Daoy (cell line): Measurements from ENCODE around the gene KCNJ18. TPM values are rescaled to one million over a fixed set of nuclear protein-coding genes. Genes with fewer than 3 reads are reported as not detected.
"Not testable (repeated sequence)": the region's sequence is repeated elsewhere in the genome, so short reads cannot be mapped to it uniquely, and the experiment has no call there.

ENCODE experiments used
- DNase-seq: peaks from one replicate; pipeline ENCODE4 v3.0.0-alpha.2; 2015; ENCODE audit warnings: low read depth
- total RNA-seq: library from RNA; depleted of rRNA; stranded (reverse); fragments of >200 nt; shearing (Covaris generic); gene quantifications from 2 replicates; pipeline ENCODE4 v1.2.3, GENCODE V29; 2014

KCNJ18 gene
- total RNA-seq, 1 experiment from 2014 or later, result not detected

- not testable (repeated sequence) for DNase-seq
These were observed 7.9 kb upstream of the KCNJ18 start for GRCh38 chr17:21684384-21684783.

- DNase-seq, result not testable (repeated sequence)
These were observed 7.1 kb upstream of the KCNJ18 start for GRCh38 chr17:21685061-21685795.

DNA sequence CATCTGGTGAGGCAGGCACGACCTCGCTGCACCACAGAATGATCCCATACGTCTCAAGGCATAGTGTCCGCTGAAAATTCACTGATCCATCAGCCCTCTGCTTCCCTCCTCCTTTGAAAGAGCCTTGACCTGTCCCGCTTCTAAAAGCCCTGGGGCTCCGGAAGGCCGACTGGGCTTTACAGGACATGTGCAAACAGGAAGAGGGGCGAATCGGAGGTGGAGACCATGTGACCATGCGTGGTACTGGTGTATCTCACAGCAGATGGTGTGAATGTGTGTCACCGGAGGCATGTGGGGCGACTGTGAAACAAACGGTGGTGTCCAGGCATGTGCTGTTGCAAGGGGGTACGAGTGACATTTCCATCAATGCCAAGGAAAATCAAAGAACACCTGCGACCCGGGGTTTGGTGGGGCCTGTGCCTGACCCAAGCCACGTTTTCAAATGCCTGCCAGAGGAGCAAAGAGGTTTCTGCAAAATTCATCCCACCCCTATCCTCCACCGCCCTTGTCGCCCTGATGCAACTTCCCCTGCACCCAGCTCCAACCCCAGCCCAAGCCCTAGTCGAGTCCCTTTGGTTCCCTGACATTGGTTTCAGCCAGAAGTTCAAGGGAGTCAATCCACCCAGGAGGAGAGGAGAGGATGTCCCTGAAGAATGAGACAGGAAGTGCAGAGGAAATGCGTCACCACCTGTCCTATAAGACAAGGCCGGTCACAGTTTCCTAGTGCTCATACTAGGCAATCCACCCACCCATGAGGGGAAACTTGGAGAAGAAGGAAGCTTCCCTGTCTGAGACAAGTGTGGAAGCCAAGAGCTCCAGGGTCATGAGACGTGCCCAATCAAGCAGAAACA, 5.9 kb upstream of the KCNJ18 start:
- DNase-seq, result no peak

DNA sequence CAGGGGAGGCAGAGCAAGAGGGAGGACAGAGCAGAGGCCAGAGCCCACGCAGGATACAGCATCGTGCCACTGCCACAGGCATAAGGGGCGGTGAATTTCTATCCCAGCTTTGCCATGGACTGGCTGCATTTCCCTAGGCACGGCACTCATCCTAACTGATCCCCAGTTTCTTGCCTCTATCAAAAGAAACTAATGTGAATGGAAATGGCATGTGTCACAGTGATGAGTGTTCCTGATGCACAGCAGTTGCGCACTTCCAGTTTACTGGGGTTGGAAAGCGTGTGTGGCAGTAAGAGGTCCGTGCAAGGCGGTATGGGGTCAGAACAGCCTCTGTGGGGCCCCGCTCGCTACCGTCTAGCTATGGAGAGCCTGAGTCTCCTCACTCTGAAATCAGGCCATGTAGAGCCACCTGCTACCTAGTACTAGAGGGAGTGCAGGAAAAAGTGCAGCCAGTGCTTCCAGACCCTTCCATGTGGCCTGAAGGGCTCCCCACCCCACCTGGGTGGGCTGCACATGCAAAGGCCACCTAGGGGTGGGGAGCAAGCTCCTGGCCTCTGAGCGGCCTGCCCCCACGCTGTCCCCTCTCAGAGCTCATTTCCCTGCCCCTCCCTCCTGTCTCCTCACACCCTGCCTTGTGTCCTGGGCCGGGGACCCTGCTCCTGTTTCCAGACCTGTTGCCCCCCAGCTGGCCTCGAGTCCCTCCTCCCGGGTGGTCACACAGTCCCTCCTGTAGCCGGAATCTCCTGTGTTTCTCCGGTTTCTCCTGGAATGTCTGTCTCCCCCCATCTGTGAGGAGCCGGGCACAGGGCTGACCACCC, 5.0 kb upstream of the KCNJ18 start:
- no peak for DNase-seq

GRCh38 chr17:21688293-21688949, 3.9 kb upstream of the KCNJ18 start:
- DNase-seq, result no peak

- peak; percentile 93 for DNase-seq
These were observed 2.7 kb upstream of the KCNJ18 start for GRCh38 chr17:21689604-21690003.

DNA sequence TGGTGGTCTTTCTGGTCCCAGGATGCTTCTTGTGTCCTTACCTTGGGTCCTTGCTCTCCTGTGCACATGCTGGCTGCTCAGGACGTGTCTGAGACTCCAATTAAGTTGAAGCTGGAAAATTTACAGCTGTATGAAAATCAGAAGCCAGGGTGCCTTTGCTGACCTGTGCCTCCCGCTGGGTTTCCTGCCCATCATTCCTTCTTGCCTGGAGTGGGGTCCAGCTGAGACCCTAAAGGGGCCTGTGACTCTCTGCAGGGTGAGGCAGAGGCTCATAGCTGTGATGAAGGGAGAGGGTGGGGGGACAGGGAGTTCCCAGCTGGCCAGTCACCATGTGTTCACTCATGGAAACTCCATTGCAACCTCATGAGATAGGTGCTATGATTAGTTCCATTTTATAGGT, 1.5 kb upstream of the KCNJ18 start:
- DNase-seq, result not testable (repeated sequence)

- not testable (repeated sequence) for DNase-seq
These were observed 842 bp upstream of the KCNJ18 start for GRCh38 chr17:21691481-21691880.

GRCh38 chr17:21692704-21693065, 362 bp downstream of the KCNJ18 start:
- DNase-seq, result not testable (repeated sequence)

GRCh38 chr17:21693391-21693796, 1.1 kb downstream of the KCNJ18 start:
- DNase-seq, result not testable (repeated sequence)

GRCh38 chr17:21693937-21694336, 1.6 kb downstream of the KCNJ18 start:
- DNase-seq, result peak; percentile 49

GRCh38 chr17:21696227-21696626, 3.9 kb downstream of the KCNJ18 start:
- DNase-seq, result not testable (repeated sequence)

DNA sequence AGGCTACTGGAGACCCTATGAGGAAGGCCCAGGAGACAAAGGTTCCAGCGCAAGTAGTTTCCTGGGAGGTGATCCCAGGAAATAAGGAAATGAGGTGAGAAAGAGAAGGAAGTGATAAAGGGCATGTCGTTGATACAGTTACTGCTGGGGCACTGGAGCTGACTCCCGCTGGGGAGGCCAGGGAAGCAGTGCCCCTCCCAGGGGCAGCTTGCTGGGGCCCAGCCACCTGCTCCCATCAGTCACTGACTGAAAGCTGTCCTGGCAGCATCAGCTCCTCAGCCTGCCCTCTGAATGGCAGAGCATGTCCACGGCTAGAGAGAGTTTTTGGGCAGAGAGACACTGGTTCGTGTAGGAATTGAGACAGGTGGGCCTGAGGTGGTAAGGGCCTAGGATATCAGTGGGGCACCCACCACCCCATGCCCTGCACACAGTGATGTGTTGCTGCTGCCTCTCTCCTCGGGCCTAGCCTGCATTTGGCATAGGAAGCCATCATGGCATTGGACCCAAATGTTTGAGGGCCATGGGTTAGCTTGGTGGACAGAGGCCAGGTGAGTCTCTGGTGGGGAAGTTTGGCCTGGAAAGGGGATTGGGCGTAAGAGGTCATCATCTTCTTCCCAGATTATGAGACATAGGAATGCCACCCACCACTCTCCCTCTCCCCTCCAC, 4.7 kb downstream of the KCNJ18 start:
- DNase-seq, result not testable (repeated sequence)

DNA sequence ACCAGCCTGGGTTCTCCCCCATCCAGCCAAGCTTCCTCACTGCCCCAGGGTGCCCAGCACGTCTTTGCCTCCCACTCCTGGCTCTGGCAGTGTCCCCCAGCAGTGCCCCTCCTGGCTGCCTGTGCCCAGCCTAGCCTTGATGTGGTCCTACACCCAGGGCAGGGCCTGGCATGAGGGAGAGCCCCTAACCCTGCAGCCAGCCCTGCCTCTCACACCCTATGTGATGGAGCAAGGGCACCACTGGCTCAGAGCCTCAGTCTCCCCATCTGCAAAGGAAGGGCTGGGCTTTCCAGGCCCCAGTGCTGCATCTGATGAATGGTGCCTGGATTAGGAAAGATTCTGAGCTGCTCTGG, 5.2 kb downstream of the KCNJ18 start:
- DNase-seq, result not testable (repeated sequence)

GRCh38 chr17:21698437-21699075, 6.2 kb downstream of the KCNJ18 start:
- DNase-seq, result not testable (repeated sequence)

- not testable (repeated sequence) for DNase-seq
These were observed 6.8 kb downstream of the KCNJ18 start for GRCh38 chr17:21699124-21699523.

DNA sequence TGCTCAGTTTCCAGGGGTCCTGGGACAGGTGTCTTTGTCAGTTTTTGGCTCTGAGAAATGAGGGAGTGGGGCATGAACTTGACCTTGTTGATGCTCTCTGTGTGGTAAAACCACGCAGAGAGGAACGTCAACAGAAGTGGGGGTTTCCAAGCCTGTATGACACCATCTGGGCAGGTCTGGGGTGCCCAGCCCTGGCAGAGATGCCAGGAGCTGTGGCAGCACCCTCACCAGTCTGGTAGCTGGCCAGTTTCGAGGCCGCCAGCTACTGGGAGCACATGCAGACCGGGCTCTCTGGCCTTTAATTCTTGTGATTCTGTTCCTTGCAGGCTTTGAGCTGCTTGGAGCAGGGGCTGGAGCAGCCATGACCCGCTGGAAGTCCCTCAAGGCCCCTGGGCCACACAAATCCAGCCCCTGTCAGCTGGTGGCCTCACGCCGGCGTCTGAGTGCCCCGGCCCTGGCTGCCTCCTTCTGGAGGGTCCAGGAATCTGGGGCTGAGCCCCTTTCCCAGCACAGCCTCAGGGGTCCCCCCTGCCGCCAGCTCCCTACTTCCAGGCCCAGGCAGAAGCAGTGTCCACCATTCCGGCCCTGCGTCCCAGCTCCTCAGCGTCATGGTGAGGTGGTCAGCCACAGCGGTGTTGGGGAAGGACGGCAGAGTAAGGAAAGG, 7.4 kb downstream of the KCNJ18 start:
- not testable (repeated sequence) for DNase-seq

DNA sequence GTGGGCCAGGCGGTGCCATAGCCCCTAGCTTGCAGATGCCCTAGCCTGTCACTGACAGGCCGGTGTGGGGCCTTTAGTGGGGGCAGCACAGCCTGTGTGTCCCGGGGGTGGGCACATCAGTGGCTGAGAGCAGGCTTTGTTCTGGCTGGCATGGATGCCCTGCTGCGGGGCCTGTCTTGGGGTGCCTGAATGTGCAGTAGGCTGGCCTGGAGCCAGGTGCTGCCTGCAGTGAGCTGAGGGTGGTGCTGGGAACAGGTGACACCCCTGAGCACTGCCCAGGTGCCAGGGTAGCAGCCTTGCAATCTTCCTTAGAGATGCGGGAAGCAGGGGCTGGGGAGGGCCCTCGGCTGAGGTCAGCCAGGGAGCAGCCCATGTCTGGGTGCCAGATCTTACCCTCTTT, 8.8 kb downstream of the KCNJ18 start:
- not testable (repeated sequence) for DNase-seq

DNA sequence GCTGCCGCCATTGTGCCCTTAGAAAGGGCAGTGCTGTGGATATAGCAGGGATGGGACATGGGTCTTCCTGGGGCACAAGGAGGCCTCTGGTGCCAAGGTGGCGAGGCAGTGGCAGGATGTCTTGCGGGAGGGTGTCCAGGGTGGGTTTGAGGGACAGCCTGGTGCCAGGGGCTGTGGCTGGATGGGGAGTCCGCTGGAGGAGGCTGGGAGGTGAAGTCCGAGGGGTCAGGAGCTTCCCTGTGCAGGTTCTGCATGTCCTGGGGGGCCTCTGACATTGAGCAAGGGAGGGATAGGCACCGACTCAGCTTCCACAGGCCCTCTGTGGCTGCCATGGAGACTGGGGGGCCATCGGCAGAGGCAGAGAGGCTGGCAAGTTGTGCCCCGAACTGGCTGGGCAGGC, 9.7 kb downstream of the KCNJ18 start:
- not testable (repeated sequence) for DNase-seq

DNA sequence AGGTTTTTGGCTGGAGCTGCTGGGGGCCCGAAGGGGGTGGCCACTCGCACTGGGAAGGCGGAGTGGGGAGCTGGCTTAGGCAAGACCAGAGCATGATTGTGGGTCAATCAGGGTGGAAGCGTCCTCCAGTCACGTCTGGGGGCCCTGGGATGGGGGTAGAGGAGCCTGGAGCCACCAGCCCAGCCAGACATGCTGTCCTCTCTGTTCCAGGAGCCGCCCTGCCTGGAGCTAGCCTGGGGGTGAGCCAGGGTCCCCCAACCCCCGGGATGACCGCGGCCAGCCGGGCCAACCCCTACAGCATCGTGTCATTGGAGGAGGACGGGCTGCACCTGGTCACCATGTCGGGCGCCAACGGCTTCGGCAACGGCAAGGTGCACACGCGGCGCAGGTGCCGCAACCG, 10.2 kb downstream of the KCNJ18 start:
- DNase-seq, result not testable (repeated sequence)
